Measurements from ENCODE around the gene PITPNB. TPM values are rescaled to one million over a fixed set of nuclear protein-coding genes. Genes with fewer than 3 reads are reported as not detected.
A peak's percentile ranks its signal among the peaks of the same experiment; 100 is the strongest.

The PITPNB gene
- total RNA-seq, 1 donor from 2014 or later: 66.6 TPM

- Mint-ChIP-seq H3K27ac (ENCODE audit: unreplicated experiment) (peak overlapping the region; percentile 93), H3K4me1 (ENCODE audit: low read depth, unreplicated experiment) (peaks cover 14% of the 10 kb centered on the region), H3K9me3 (ENCODE audit: unreplicated experiment) (peaks cover 17% of the 10 kb centered on the region), H3K4me3 (ENCODE audit: unreplicated experiment) (peak overlapping the region; percentile 90), H3K27me3 (ENCODE audit: unreplicated experiment) (peaks cover 12% of the 10 kb centered on the region), H3K36me3 (ENCODE audit: unreplicated experiment) (no peaks in the 10 kb centered on the region)
- no peak for DNase-seq
- no peak for TF ChIP-seq CTCF (IDR thresholded peaks at IDR 0.05; ENCODE audit: partially characterized antibody, unreplicated experiment)
These were observed 1.1 kb upstream of the PITPNB start for GRCh38 chr22:27919942-27920755.

DNA sequence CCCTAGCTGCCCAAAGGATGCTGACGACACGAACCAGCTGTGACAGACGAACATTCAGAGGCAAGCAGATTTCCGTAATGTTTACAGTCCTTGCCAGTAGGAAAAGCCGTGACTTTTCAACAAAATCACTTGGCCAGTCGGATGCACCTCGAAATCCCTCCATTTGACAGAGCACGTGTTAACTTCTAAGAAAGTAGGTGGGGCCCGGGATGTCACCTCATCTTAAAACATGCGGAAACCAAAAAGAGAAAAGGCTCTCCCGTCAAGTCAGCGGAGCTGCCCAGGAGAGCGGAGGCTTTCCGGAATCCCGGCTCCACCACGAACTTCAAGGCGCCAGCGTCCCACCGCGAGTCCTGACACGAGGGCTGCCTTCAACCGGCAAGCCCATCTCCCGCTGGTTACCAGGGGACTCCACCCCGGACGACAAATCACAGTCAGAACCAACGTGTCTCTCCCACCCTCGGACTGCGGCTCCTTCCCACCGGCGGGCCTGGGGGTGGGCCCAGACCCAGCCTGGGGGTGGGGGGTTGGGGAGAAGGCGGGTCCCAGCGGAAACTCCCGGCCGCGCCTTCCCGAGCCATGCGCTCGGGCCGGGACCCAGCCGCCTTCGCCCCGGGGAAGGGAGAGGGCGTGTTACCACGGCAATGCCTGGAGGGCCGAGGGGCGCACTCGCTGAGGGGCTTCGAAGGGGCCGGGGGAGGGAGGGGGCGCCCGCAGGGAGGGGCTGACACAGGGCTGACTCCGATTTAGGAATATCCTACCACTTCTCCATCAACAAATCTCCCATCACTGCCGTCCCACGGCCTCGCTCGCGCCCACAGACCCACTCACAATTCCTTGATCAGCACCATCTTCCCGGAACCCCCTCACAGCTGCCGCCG is 475 bp downstream of the PITPNB start:
- peak overlapping the region; percentile 90 for H3K4me3 Mint-ChIP-seq (ENCODE audit: unreplicated experiment)
- H3K27me3 Mint-ChIP-seq (ENCODE audit: unreplicated experiment): peaks cover 12% of the 10 kb centered on the region
- no peak for TF ChIP-seq CTCF (IDR thresholded peaks at IDR 0.05; ENCODE audit: partially characterized antibody, unreplicated experiment)
- peaks cover 17% of the 10 kb centered on the region for H3K9me3 Mint-ChIP-seq (ENCODE audit: unreplicated experiment)
- peak overlapping the region; percentile 93 for H3K27ac Mint-ChIP-seq (ENCODE audit: unreplicated experiment)
- DNase-seq: peak; percentile 62
- H3K36me3 Mint-ChIP-seq (ENCODE audit: unreplicated experiment): no peaks in the 10 kb centered on the region
- H3K4me1 Mint-ChIP-seq (ENCODE audit: low read depth, unreplicated experiment): peaks cover 17% of the 10 kb centered on the region

DNA sequence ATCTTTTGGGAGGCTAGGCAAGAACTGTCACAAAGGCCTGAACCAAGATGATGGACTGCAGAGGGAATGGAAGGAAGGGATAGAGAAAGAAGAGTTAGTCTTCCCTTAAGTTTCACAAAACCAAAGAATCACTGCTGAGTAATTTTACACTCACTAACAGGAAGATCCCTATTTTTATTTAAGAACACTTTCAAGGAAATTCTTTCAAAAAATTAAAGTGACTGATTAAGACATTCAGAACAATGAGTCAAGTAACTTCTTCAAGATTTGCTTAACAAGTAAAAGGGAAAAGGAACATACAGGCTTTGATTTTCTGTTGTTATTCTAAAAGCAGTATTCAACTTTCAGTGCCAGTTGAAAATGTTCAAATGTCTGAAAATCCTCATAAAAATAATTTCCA is 3.1 kb downstream of the PITPNB start:
- no peak for TF ChIP-seq CTCF (IDR thresholded peaks at IDR 0.05; ENCODE audit: partially characterized antibody, unreplicated experiment)
- Mint-ChIP-seq H3K4me1 (ENCODE audit: low read depth, unreplicated experiment) (peaks cover 21% of the 10 kb centered on the region), H3K36me3 (ENCODE audit: unreplicated experiment) (no peaks in the 10 kb centered on the region), H3K27me3 (ENCODE audit: unreplicated experiment) (peaks cover 8% of the 10 kb centered on the region), H3K4me3 (ENCODE audit: unreplicated experiment) (no peak overlapping the region), H3K27ac (ENCODE audit: unreplicated experiment) (no peak overlapping the region), H3K9me3 (ENCODE audit: unreplicated experiment) (peaks cover 17% of the 10 kb centered on the region)
- DNase-seq: no peak

- peaks cover 4% of the 10 kb centered on the region for H3K9me3 Mint-ChIP-seq (ENCODE audit: unreplicated experiment)
- H3K4me3 Mint-ChIP-seq (ENCODE audit: unreplicated experiment): no peak overlapping the region
- no peak overlapping the region for H3K27ac Mint-ChIP-seq (ENCODE audit: unreplicated experiment)
- no peaks in the 10 kb centered on the region for H3K27me3 Mint-ChIP-seq (ENCODE audit: unreplicated experiment)
- peaks cover 16% of the 10 kb centered on the region for H3K4me1 Mint-ChIP-seq (ENCODE audit: low read depth, unreplicated experiment)
- H3K36me3 Mint-ChIP-seq (ENCODE audit: unreplicated experiment): no peaks in the 10 kb centered on the region
- DNase-seq: no peak
- no peak for TF ChIP-seq CTCF (IDR thresholded peaks at IDR 0.05; ENCODE audit: partially characterized antibody, unreplicated experiment)
These were observed 5.8 kb downstream of the PITPNB start for GRCh38 chr22:27913162-27913741.

Measured in glutamatergic neuron (in vitro differentiated cells).